ENCODE results near the gene HSP90AA1.
"Not testable (repeated sequence)": the region's sequence is repeated elsewhere in the genome, so short reads cannot be mapped to it uniquely, and the experiment has no call there.

HSP90AA1 gene

DNA sequence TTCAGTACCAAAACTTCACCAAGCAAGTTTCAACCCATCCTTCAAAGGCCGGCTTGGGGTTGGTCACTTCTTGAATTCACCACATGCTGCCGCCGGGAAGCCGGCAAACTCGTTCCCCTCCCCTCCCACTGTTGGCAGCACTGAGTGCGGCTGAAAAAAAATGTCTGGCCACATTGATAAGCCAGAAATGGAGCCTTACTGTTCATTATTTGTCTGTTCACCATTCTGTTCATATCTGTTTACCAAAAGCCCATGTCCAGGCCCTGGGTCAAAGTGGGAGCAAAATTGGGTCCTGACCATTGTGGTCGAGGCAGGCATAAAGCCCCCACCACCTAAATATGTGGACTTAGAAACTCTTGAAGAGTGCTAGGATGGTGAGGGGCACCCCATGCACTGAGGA, 7.3 kb upstream of the HSP90AA1 start:
- DNase-seq (ENCODE audit: low spot score), result peak; percentile 77

DNA sequence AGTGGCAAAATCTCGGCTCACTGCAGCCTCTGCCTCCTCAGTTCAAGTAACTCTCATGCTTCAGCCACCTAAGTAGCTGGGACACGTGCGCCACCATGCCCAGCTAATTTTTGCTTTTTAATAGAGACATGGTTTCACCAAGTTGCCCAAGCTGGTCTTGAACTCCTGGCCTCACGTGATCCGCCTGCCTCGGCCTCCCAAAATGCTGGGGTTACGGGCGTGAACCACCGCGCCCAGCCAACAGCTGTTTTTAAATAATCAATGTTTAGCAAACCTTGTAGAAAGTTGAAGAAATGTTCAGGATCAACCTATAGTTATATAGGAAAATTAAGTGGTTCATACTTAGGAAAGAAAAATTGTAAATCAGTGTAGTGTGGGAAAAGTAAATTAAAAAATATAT, 6.0 kb upstream of the HSP90AA1 start:
- DNase-seq (ENCODE audit: low spot score), result no peak

DNA sequence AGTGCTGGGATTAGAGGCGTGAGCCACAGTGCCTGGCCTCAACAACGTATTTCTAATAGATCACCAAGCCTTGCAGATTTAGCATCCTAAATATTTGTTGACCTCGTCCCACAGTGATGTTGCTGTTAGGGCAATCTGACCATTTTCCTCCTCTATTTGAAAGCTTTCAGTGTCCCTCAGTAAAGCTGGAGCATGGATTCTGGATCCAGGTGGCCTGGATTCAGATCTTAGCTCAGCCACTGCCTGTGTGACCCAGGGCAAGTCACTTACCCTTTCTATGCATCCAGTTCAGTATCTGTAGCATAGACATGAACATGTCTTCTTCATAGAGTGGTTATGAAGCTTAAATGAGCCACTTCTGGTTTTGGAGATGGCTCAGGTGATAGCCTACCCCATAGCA, 3.9 kb upstream of the HSP90AA1 start:
- no peak for DNase-seq (ENCODE audit: low spot score)

GRCh38 chr14:102089621-102090343, 2.9 kb upstream of the HSP90AA1 start:
- no peak for DNase-seq (ENCODE audit: low spot score)

- DNase-seq (ENCODE audit: low spot score), result no peak
Observed at GRCh38 chr14:102088012-102088792, 1.4 kb upstream of the HSP90AA1 start.

DNA sequence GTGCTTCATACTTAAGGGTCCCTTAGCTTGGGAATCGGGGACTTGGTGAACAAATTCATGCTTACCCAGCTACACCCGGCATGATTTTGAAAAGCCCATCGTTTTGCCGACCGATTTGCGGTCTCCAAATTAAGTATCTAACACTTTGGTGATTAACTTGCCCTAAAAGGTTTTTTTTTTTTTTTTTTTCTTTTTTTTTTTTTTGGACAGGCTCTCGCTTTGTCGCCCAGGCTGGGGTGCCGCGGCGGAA, 843 bp upstream of the HSP90AA1 start:
- no peak for DNase-seq (ENCODE audit: low spot score)

DNA sequence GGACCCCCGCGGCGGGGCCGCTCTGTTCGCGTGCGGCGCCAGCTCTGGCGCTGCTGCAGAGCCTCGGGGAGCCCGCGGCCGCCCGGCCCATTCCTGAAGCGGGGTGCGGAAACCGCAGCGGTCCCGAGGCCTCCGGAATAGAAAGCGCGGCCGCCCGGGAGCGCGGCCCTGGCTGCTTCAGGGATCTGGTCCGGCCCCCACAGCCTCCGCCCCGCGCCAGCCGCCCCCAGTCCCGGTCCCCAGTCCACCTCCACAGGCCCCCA, 204 bp downstream of the HSP90AA1 start:
- DNase-seq (ENCODE audit: low spot score), result no peak

- DNase-seq (ENCODE audit: low spot score), result peak; percentile 60
Observed at GRCh38 chr14:102085948-102086708, 716 bp downstream of the HSP90AA1 start.

DNA sequence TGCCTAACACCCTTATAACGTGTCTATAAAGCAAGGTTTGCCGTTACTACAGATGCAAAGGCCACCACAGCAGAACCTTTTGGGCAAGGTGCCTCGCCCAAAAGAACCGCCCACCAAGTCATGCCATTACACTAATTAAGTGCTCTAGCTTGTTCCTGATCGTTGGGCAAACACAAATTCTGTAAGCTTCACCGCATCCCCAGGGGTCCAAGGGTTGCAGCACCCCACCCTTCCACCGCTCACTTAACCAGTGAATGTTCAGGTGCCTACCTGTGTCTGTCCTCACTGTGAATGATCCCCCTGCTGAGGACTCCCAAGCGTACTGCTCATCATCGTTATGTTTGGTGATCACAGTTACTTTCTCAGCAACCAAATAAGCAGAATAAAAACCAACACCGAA, 1.4 kb downstream of the HSP90AA1 start:
- peak; percentile 54 for DNase-seq (ENCODE audit: low spot score)

- no peak for DNase-seq (ENCODE audit: low spot score)
Observed at GRCh38 chr14:102084931-102085330, 1.9 kb downstream of the HSP90AA1 start.

- DNase-seq (ENCODE audit: low spot score), result not testable (repeated sequence)
Observed at GRCh38 chr14:102084522-102084921, 2.3 kb downstream of the HSP90AA1 start.

DNA sequence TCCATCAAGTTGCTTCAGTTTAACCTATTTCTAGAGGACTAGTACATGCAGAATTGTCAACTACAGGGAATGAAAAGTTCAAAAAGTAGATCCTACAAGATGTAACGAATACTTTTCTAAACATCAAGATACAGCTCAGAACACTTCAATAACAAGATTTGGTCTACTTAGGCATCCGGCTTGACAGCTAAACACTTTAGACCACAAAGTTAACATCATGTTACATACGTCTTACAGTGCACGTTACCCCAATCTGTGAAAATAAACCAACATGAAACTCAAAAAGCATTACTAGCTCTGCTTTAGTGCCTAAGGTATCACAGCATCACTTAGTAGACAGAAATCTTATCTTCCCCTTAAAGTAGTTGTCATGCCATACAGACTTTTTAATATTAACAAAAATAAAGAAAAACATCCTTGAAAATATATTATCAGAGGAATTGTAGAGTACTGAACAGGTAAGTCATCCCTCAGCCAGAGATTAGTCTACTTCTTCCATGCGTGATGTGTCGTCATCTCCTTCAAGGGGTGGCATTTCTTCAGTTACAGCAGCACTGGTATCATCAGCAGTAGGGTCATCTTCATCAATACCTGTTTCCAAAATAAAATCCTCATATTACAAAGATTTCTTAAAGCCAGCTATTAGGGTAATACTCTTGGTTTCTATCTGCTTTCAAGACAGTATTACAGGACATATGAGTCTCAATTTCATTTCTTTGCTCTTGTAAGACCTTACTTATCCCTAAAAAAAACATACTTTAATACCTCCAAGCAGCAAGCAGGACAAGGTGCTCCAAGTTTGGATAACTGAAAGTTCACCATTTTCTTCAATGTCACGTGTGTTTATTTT, 5.4 kb downstream of the HSP90AA1 start:
- DNase-seq (ENCODE audit: low spot score), result no peak

DNA sequence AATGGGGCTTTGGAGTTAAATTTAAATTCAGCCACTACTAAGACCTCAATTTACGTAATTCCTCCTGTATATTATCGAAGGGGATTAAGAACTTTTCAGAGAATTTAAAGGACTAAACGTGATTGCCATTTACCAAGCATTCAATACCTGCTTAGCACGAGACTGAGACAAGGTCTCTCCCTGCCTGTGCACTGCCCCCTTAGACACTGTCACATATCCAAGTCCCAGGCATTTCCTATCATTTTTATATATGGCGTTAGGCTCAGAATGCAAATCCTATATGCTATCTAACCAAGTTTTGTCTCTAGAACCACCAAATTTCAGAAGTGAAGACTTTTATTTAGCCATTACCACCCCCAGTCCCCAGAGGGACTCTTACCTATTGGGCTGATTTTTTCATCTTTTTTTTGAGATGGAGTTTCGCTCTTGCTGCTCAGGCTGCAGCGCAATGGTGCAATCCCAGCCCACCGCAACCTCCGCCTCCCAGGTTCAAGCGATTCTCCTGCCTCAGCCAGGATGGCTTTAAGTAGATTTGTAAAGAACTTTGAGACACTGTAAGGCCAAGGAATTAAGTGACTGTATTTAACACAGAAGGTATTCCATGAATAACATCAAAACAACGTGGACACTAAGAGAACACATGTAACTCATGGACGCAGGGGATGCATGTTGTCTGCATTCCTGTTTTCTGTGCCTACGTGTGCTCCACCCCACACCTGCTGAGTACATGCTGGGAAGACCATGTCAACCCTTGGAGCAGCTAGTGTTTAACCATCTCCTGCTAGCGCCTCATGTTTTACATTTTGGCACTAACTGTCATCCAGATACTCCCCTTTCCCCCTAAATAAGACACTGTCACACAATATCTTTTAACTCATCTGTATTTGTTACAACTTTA, 6.4 kb downstream of the HSP90AA1 start:
- no peak for DNase-seq (ENCODE audit: low spot score)

- DNase-seq (ENCODE audit: low spot score), result no peak
Observed at GRCh38 chr14:102079700-102079979, 7.2 kb downstream of the HSP90AA1 start.

GRCh38 chr14:102078831-102079699, 7.8 kb downstream of the HSP90AA1 start:
- DNase-seq (ENCODE audit: low spot score), result no peak

DNA sequence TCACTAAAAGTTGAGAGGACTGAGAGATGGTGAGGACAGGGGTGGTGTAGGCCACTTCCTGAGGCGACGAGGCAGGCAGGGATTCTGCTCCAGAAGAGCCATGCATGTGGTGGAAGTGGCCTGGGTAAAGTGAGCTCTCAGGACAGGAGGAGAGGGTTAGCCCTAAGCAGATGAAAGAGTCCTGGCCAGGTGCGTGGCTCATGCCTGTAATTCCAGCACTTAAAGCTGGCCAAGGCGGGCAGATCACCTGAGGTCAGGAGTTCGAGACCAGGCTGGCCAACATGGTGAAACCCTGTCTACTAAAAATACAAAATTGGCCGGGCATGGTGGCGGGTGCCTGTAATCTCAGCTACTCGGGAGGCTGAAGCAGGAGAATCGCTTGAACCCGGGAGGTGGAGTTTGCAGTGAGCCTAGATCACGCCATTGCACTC, 8.5 kb downstream of the HSP90AA1 start:
- DNase-seq (ENCODE audit: low spot score), result not testable (repeated sequence)

- DNase-seq (ENCODE audit: low spot score), result no peak
Observed at GRCh38 chr14:102077382-102077709, 9.5 kb downstream of the HSP90AA1 start.

- no peak for DNase-seq (ENCODE audit: low spot score)
Observed at GRCh38 chr14:102075155-102075554, 11.7 kb downstream of the HSP90AA1 start.

DNA sequence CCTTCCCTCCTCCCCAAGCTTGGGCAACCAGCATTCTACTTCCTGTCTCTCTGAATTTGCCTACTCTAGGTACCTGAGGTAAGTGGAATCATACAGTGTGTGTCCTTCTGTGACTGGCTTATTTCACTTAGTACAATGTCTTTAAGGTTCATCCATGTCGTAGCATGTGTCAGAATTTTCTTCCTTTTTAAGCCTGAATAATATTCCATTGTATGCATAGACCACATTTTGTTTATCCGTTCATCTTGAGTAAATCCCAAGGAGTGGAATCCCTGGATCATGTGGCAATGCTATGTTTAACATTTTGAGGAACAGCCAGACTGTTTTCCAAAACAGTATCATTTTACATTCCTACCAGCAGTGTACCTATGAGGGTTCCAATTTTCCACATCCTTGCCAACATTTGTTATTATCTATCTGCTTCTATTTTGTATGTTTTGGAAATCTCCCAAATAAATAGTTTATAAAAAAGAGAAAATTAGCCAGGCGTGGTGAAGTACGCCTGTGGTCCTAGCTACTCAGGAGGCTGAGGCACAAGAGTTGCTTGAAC, 12.4 kb downstream of the HSP90AA1 start:
- no peak for DNase-seq (ENCODE audit: low spot score)

DNA sequence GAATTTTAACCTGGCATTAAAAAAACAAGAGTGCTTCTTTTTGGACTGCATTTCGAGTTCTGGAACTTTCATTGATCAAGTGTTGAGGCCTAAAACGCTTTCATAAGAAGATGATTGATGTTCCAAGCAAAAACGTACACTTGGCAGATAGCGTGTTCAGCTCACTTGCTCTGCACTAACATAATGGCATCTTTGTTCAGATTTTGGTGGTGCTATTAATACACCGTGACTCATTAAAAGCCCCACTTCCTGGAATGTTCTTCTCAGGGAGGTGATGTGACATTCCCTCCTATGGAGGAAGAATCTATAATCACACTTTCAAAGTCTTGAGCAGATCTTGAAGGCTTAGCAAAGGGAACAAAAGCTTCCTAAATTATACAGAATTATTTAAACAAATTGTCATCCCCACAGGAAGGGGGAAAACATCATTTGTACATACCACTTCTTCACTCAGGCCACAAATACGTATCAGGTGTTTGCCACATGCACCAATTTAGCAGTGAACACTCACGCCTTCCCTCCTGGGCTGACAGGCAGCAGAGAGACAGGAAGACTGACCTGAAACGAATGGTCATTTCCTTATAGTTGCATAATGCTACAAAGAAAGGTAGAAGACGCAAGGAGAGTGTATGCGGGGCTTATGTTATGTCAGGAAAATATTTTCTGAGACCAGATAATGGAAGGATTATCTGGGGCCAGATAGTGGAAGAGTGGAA, 15.4 kb downstream of the HSP90AA1 start:
- no peak for DNase-seq (ENCODE audit: low spot score)
